Measurements from ENCODE around the gene APOLD1. TPM values are rescaled to one million over a fixed set of nuclear protein-coding genes. Genes with fewer than 3 reads are reported as not detected.

The APOLD1 gene
- polyA plus RNA-seq, 6 donors from 2014 or later: 0.51 to 2.0 (median 1.1) TPM; not detected in 1

DNA sequence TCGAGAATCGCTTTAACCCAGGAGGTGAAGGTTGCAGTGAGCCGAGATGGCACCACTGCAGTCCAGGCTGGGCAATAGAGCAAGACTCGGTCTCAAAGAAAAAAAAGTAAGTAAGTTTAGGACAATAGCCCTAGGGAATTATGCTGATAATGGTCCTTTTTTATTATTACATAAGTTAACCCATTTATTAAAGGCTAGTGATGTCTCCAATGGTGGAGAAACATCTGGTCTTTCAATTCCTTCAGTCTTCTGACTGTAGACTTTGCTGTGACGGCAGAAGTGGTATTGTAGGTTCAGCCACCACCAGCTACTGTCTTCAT, 55.1 kb downstream of the APOLD1 start:
- Mint-ChIP-seq H3K36me3 (no peaks in the 10 kb centered on the region), H3K4me1 (peaks cover 5 to 9% (median 5%) of the 10 kb centered on the region in 3 donors), H3K4me3 (no peak overlapping the region), H3K27ac (no peak overlapping the region), H3K27me3 (no peaks in the 10 kb centered on the region), H3K9me3 (no peaks in the 10 kb centered on the region)
- DNase-seq (no peak), ATAC-seq (ENCODE audit: low read depth in 2 of 2) (no peak)

Other genes starting within 250 kb of the APOLD1 start
- under 1 TPM in 4 of 6 donors, not detected in 2; 0.26 to 0.90 (median 0.36) TPM for gene DUSP16, start 222.8 kb upstream of the APOLD1 start, polyA plus RNA-seq (ENCODE audit: low read depth in 6 of 6)
- gene CREBL2, start 173.8 kb upstream of the APOLD1 start, polyA plus RNA-seq (ENCODE audit: low read depth in 6 of 6): 10 to 100 TPM; 21.9 to 29.3 (median 25.6) TPM
- under 1 TPM in 3 of 6 donors, not detected in 3; 0.16 to 0.52 (median 0.30) TPM for gene GPR19, start 89.5 kb upstream of the APOLD1 start, polyA plus RNA-seq (ENCODE audit: low read depth in 6 of 6)
- 10 to 100 TPM in 4 of 6 donors, 1 to 10 TPM in 2; 4.7 to 26.8 (median 14.5) TPM for gene CDKN1B, start 68.3 kb upstream of the APOLD1 start, polyA plus RNA-seq (ENCODE audit: low read depth in 6 of 6)
- 10 to 100 TPM; 52.0 to 98.1 (median 78.2) TPM for gene DDX47, start 27.7 kb downstream of the APOLD1 start, polyA plus RNA-seq (ENCODE audit: low read depth in 6 of 6)
- not detected for gene GPRC5A, start 105.9 kb downstream of the APOLD1 start, polyA plus RNA-seq (ENCODE audit: low read depth in 6 of 6)
- gene GPRC5D, start 166.5 kb downstream of the APOLD1 start, polyA plus RNA-seq (ENCODE audit: low read depth in 6 of 6): under 1 TPM in 1 of 6 donors, not detected in 5; 0.32 TPM
- 10 to 100 TPM; 20.2 to 37.3 (median 23.4) TPM for gene HEBP1, start 214.6 kb downstream of the APOLD1 start, polyA plus RNA-seq (ENCODE audit: low read depth in 6 of 6)